ENCODE results near the gene AMOT. TPM values are rescaled to one million over a fixed set of nuclear protein-coding genes. Genes with fewer than 3 reads are reported as not detected.

AMOT gene
- total RNA-seq, 1 donor from 2014 or later, result 1.6 TPM

DNA sequence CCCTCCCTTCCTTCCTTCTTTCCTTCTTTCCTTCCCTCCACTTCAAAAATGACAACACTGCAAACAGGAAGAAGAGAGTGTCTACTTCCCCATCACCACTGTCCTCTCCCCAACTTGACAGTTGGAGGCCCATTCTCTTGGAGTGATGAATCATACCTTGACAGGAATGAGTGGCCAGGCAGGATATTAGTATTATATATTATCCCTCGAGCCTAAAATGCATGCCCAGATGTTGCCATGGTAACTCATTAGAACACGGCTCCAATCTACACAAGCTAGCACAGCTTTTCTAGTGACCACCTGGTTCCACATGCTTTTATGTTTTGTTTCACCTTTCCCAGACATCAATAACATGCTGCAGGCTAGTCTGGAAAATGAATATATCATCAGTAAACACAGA lies 89.6 kb downstream of the AMOT start:
- intact Hi-C loops (cut with micrococcal nuclease), result no loop called here

DNA sequence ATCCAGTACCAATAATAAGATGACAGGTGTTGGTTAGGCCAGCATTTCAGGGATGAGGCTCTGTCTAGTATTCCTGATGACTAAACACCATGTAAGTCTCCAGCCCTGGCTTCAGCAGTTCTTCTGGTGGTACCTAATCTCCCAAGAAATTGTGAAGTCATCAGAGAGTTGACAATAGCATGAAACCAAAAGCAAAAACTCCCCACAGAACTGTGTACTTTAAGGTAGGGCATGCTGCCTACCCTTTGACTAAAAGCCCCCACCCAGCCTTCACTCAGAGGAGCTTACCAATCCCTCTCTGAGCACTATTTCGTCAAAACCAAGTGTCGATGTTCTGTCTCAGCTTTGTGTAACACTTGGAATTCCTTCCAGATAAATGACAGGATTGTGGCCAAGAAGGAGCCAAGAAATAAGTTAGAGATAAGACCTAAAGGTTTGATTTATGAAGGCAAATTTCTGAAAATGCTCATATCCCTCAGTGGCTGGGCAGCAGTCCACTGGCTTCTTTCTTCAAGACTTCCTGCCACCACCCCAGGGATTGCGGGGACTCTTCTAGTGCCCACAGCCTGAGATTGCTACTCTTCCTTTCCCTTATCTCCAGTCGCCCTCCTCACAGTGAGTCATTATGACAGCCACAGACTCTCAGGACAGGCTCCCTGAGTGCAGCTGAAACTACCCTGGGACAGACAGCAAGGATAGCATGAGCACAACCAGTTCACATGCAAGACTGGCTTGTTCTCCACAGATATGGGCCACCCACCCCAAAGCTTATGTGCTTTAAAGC lies 93.6 kb downstream of the AMOT start:
- intact Hi-C loops (cut with micrococcal nuclease), result no loop called here

DNA sequence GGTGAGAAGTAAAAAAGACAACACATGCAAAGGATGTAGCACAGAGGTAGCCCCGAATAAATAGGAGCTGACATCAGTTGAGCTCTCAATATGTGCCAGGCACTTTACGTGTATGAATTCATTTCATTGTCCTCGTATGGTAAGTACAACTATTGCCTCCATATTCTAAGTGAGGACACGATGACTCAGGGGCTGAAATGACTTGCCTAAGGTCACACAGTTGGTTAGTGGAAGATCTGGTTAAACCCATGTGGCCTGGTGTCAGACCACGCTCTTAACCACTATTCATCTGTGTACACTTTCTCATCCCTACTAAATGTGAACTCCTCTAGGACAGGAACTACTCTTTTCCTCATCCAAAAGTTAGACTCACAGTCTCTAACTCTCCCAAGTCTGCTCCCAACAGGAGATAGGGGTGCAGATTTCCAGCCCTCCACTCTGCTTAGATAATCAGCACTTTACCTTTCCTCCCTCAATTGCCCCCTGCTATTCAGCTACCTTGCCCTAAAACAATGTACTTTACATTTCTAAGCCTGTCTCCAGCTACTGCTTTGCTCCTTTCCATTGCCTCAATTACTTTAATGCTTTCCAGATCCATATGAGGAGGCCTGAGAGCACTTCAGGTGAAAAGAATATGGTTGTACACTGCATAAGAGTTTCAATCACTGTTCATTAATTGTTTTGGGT lies 102.1 kb downstream of the AMOT start:
- intact Hi-C loops (cut with micrococcal nuclease), result no loop called here

DNA sequence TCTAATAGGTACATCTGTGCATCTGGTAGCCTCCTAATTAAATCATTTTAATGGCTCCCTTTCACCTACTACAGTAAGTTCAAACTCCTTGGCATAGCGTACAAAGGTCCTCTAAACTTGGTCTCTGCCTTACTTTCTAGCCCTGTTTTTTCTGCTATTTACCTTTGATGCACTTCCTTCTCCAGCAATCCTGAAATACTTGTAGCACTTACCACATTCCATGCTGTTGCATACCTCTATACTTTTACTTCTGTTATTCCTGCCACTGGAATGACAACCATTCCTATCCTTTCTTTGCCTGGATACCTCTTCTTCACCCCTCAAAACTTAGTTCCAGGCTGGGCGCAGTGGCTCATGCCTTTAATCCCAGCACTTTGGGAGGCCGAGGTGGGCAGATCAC lies 104.3 kb downstream of the AMOT start:
- intact Hi-C loops (cut with micrococcal nuclease), result no loop called here

DNA sequence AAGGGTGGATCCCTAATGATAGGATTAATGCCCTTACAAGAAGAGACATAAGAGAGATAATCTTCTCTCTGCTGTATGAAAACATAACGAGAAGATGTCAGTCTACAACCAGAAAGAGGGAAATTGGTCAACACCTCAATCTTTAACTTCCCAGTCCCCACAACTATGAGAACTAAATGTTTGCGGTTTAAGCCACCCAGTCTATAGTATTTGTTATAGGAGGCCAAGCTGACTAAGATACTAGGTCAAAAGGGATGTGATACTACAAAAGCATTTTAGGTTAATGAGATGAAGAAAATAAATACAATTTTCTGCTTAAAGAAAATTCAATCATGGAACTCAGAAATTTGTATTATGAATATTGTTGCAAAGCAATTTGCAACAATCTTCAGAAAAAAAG lies 105.5 kb downstream of the AMOT start:
- intact Hi-C loops (cut with micrococcal nuclease), result no loop called here

DNA sequence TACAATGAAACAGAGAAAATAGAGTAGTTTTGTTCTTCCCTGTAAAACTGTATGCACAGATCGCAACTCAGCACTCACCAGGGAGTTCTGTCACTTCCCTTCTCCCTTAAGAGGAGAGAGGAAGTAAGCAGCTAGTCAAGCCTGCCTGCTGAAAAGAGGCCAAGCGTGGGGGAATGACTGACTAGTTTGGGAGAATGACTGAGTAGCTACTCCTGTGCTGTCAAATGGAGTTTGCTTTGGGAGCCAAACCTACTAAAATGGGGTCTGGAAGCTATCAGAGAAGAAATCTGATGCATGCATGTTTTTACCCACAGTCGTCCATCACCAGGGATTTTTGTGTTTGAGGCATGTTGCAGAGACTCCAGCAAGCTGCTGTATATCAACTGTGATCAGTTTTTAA lies 106.3 kb downstream of the AMOT start:
- intact Hi-C loops (cut with micrococcal nuclease), result no loop called here

- intact Hi-C loops (cut with micrococcal nuclease), result no loop called here
Observed at GRCh38 chrX:112731793-112732192, 108.8 kb downstream of the AMOT start.

Other genes starting within 250 kb of the AMOT start
- gene LHFPL1, start 160.9 kb downstream of the AMOT start, total RNA-seq, result not detected in 2 replicates

All from T-helper 1 cell treated with Interleukin-12 subunit alpha and Interleukin-12 subunit beta and Interleukin-4 antibody, amounts not matched to agents 30 ng/mL and 1 ng/mL, for 36 hours (primary cell).